SK-N-MC (cell line): ENCODE results near the gene TSFM.

ENCODE experiments used
- EZH2 ChIP-seq: fragments of 200-600 bp; sonication (generic); IDR thresholded peaks from one replicate; pipeline ENCODE4 v1.6.1; 2017; ENCODE audit warnings: antibody characterized with exemption
- POLR2AphosphoS5 ChIP-seq: IDR thresholded peaks from 2 replicates; pipeline ENCODE4 v1.6.1; 2012; ENCODE audit warnings: mild to moderate bottlenecking, low read depth, low read length, borderline replicate concordance

DNA sequence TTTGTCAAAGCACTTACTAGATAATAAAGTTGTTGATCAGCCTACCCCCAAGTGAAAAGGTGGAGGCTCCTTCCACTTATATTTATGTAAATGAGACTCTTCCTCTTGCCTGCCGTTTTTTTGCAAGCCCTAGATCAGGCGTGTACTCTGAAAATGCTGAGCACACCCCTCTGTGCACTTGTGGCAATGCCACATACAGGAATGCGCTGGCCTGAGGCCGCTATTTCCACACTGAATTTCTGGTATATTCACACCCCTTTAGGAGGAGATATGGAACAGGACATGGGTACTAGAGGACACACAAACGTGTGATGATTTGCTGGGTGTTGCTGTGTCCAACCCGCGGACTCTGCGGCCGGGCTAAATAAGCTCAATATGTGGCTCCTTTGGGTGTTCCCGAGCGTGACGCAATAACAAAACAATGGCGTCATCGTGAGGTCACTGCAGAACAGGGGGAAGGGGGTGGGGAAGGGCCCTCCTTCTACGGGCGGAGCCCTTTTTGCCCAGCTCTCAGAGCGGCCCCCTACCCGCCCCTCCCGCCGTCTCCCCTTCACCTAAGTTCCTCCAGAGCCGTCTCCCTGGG, 38.3 kb upstream of the TSFM start:
- TF ChIP-seq EZH2 (no peak), POLR2AphosphoS5 (no peak)
